Body of pancreas (tissue), 4 donors: Measurements from ENCODE around the gene GKN2. TPM values are rescaled to one million over a fixed set of nuclear protein-coding genes. Genes with fewer than 3 reads are reported as not detected.

ENCODE experiments used
- ATAC-seq: fragments of 150-250 bp; one replicate; pipeline ENCODE4 v1.9.1; 2016
- DNase-seq, 4 donors: peaks; one replicate each; pipeline ENCODE4 v3.0.0-alpha.2; 2019
- H3K27ac ChIP-seq, 4 donors: fragments of 200-600 bp; sonication (generic); 1 replicate in 3 of 4; 2 replicates in 1 of 4; pipeline versions ENCODE4 v1.5.1 to v1.6.1; 2016 to 2019; ENCODE audit warnings: mild to moderate bottlenecking in 1 of 4, mixed read lengths in 1 of 4, moderate library complexity in 1 of 4
- H3K27me3 ChIP-seq, 2 donors: fragments of 200-600 bp; sonication (generic); one replicate each; pipeline ENCODE4 v1.6.0; 2016; ENCODE audit warnings: mild to moderate bottlenecking in 1 of 2
- H3K36me3 ChIP-seq, 2 donors: fragments of 200-600 bp; sonication (generic); replicated peaks in 1 of 2; 2 replicates each; pipeline ENCODE4 v1.5.1; 2016; ENCODE audit warnings: low read depth in 2 of 2; ENCODE audit not compliant: insufficient read depth in 1 of 2
- H3K4me1 ChIP-seq: fragments of 200-600 bp; sonication (generic); one replicate; pipeline ENCODE4 v1.6.0; 2016
- H3K4me3 ChIP-seq, 2 donors: fragments of 200-600 bp; sonication (generic); 1 replicate in 1 of 2; 2 replicates in 1 of 2; pipeline ENCODE4 v1.5.1; 2016 to 2019
- H3K9me3 ChIP-seq, 3 donors: fragments of 200-600 bp; sonication (generic); 1 replicate in 2 of 3; 2 replicates in 1 of 3; pipeline ENCODE4 v1.5.1; 2016
- CTCF ChIP-seq, 7 experiments: fragments of 450-650 bp in 4 of 7; fragments of 200-600 bp in 3 of 7; sonication (generic) in 3 of 7; IDR thresholded peaks; one replicate each; pipeline ENCODE4 v1.5.1; 2016 to 2019; ENCODE audit warnings: antibody characterized with exemption in 7 of 7
- POLR2A ChIP-seq, 3 donors: fragments of 450-650 bp; IDR thresholded peaks; one replicate each; pipeline ENCODE4 v1.6.1; 2016; ENCODE audit warnings: antibody characterized with exemption in 3 of 3, mild to moderate bottlenecking in 2 of 3
- WGBS, 2 donors: methylation state at CpG; one replicate each; pipeline ENCODE4 v1.1.5; 2017; 5-methylcytosine and 5-hydroxymethylcytosine counted together
- intact Hi-C: fragments of 100-400 bp; cut with DNase I; formaldehyde crosslinking; loops from one replicate; pipeline ENCODE4 v1.15.1; 2023
- total RNA-seq, 2 donors: library from RNA; depleted of rRNA; stranded (reverse); fragments of >200 nt; gene quantifications; one replicate each; pipeline ENCODE4 v1.1.0, GENCODE V29; 2016

GKN2 gene
- total RNA-seq = not detected

- Histone ChIP-seq H3K36me3 (no peaks in the 10 kb centered on the region), H3K4me1 (no peaks in the 10 kb centered on the region), H3K9me3 (no peaks in the 10 kb centered on the region), H3K27ac (no peak within 1 kb of the TSS), H3K27me3 (no peaks in the 10 kb centered on the region), H3K4me3 (no peak within 1 kb of the TSS)
- WGBS, 2 donors = 85 to 87% methylated on average over 4 of the region's 4 CpGs
- DNase-seq (no peak), ATAC-seq (no peak)
- TF ChIP-seq POLR2A (IDR thresholded peaks at IDR 0.05) (no peak), CTCF (IDR thresholded peaks at IDR 0.05) (no peak)
- intact Hi-C loops = no loop called here
Observed at GRCh38 chr2:68952887-68953521, at the start of gene GKN2. TSS of gene GKN2 (minus strand) at chr2:68952893. CDS start at chr2:68952861, 32 bp downstream.

- TF ChIP-seq CTCF (IDR thresholded peaks at IDR 0.05) (no peak), POLR2A (IDR thresholded peaks at IDR 0.05) (no peak)
- no peaks in the 10 kb centered on the region for H3K9me3 ChIP-seq
- no peak overlapping the region for H3K4me3 ChIP-seq
- intact Hi-C loops = no loop called here
- ATAC-seq (no peak), DNase-seq (no peak)
- no peak overlapping the region for H3K27ac ChIP-seq
- H3K27me3 ChIP-seq = no peaks in the 10 kb centered on the region
- no peaks in the 10 kb centered on the region for H3K36me3 ChIP-seq
- no peaks in the 10 kb centered on the region for H3K4me1 ChIP-seq
Observed at GRCh38 chr2:69001879-69002278, 49.2 kb upstream of the GKN2 start.

GRCh38 chr2:68997401-68997800 lies 44.7 kb upstream of the GKN2 start:
- Histone ChIP-seq H3K9me3 (no peaks in the 10 kb centered on the region), H3K27ac (no peak overlapping the region), H3K4me3 (no peak overlapping the region), H3K36me3 (no peaks in the 10 kb centered on the region), H3K27me3 (no peaks in the 10 kb centered on the region), H3K4me1 (no peaks in the 10 kb centered on the region)
- DNase-seq (no peak), ATAC-seq (no peak)
- no peak for TF ChIP-seq POLR2A (IDR thresholded peaks at IDR 0.05)
- no peak for TF ChIP-seq CTCF (IDR thresholded peaks at IDR 0.05)
- intact Hi-C loops = no loop called here

- ATAC-seq (no peak), DNase-seq (no peak)
- Histone ChIP-seq H3K4me1 (no peaks in the 10 kb centered on the region), H3K27me3 (no peaks in the 10 kb centered on the region), H3K27ac (no peak overlapping the region), H3K4me3 (no peak overlapping the region), H3K9me3 (no peaks in the 10 kb centered on the region), H3K36me3 (no peaks in the 10 kb centered on the region)
- TF ChIP-seq CTCF (IDR thresholded peaks at IDR 0.05) (no peak), POLR2A (IDR thresholded peaks at IDR 0.05) (no peak)
- WGBS, 2 donors = 23 to 29% methylated on average over 3 of the region's 3 CpGs
- intact Hi-C loops = no loop called here
Observed at GRCh38 chr2:68995916-68996315, 43.2 kb upstream of the GKN2 start.

- H3K4me1 ChIP-seq = no peaks in the 10 kb centered on the region
- 63 to 66% methylated on average over 4 of the region's 4 CpGs for WGBS, 2 donors
- intact Hi-C loops = no loop called here
- H3K9me3 ChIP-seq = no peaks in the 10 kb centered on the region
- TF ChIP-seq CTCF (IDR thresholded peaks at IDR 0.05) = no peak
- H3K4me3 ChIP-seq = no peak overlapping the region
- H3K36me3 ChIP-seq = no peaks in the 10 kb centered on the region
- no peaks in the 10 kb centered on the region for H3K27me3 ChIP-seq
- DNase-seq (no peak), ATAC-seq (no peak)
- no peak overlapping the region for H3K27ac ChIP-seq
Observed at GRCh38 chr2:68994864-68995263, 42.2 kb upstream of the GKN2 start.
